ENCODE measurements around the gene GALR2. TPM values are rescaled to one million over a fixed set of nuclear protein-coding genes. Genes with fewer than 3 reads are reported as not detected.

The GALR2 gene
- total RNA-seq, 1 donor from 2014 or later, result 0.36 TPM

GRCh38 chr17:76088041-76088867, 13.7 kb downstream of the GALR2 start:
- Histone ChIP-seq H3K9me3 (ENCODE audit: insufficient read depth, low read depth, low read length) (no peaks in the 10 kb centered on the region), H4K20me1 (ENCODE audit: insufficient read depth, low read length) (peaks cover 27% of the 10 kb centered on the region), H3K9ac (ENCODE audit: low read length) (no peak overlapping the region), H3K4me1 (ENCODE audit: insufficient read depth, low read length) (no peaks in the 10 kb centered on the region), H3K4me2 (ENCODE audit: low read length) (no peak overlapping the region), H3K27ac (ENCODE audit: low read depth, low read length) (no peak overlapping the region), H3K36me3 (ENCODE audit: insufficient read depth, low read length) (peaks cover 21% of the 10 kb centered on the region), H3K79me2 (ENCODE audit: insufficient read depth, low read length) (no peaks in the 10 kb centered on the region), H3K4me3 (ENCODE audit: insufficient read depth, low read depth, low read length) (no peak overlapping the region), H2AFZ (ENCODE audit: low read depth, low read length) (no peak overlapping the region), H3K27me3 (ENCODE audit: insufficient read depth, low read length) (no peaks in the 10 kb centered on the region)
- H3K9me3 Mint-ChIP-seq (ENCODE audit: unreplicated experiment), result no peaks in the 10 kb centered on the region
- no peak overlapping the region for H3K4me3 Mint-ChIP-seq (ENCODE audit: unreplicated experiment)
- peaks cover 14% of the 10 kb centered on the region for H3K36me3 Mint-ChIP-seq (ENCODE audit: low read depth, unreplicated experiment)
- no peaks in the 10 kb centered on the region for H3K27me3 Mint-ChIP-seq (ENCODE audit: low read depth, unreplicated experiment)
- no peak for TF ChIP-seq EZH2 (IDR thresholded peaks at IDR 0.05; ENCODE audit: insufficient read depth, low read length)
- TF ChIP-seq CTCF (IDR thresholded peaks at IDR 0.05; ENCODE audit: insufficient read depth, low read depth, low read length), result no peak
- FAIRE-seq (no peak), DNase-seq (ENCODE audit: low read depth) (no peak)
- H3K27ac Mint-ChIP-seq (ENCODE audit: unreplicated experiment), result peak overlapping the region; percentile 53
- peaks cover 1% of the 10 kb centered on the region for H3K4me1 Mint-ChIP-seq (ENCODE audit: low read depth, unreplicated experiment)

GRCh38 chr17:76088868-76089576, 14.4 kb downstream of the GALR2 start:
- no peaks in the 10 kb centered on the region for H3K79me2 ChIP-seq (ENCODE audit: insufficient read depth, low read length)
- Mint-ChIP-seq H3K27ac (ENCODE audit: unreplicated experiment) (peak overlapping the region; percentile 53), H3K4me3 (ENCODE audit: unreplicated experiment) (no peak overlapping the region), H3K36me3 (ENCODE audit: low read depth, unreplicated experiment) (peaks cover 19% of the 10 kb centered on the region), H3K4me1 (ENCODE audit: low read depth, unreplicated experiment) (no peaks in the 10 kb centered on the region), H3K9me3 (ENCODE audit: unreplicated experiment) (no peaks in the 10 kb centered on the region), H3K27me3 (ENCODE audit: low read depth, unreplicated experiment) (no peaks in the 10 kb centered on the region)
- H3K36me3 ChIP-seq (ENCODE audit: insufficient read depth, low read length), result peaks cover 27% of the 10 kb centered on the region
- H3K9me3 ChIP-seq (ENCODE audit: insufficient read depth, low read depth, low read length), result no peaks in the 10 kb centered on the region
- H3K27ac ChIP-seq (ENCODE audit: low read depth, low read length), result no peak overlapping the region
- no peak overlapping the region for H3K4me3 ChIP-seq (ENCODE audit: insufficient read depth, low read depth, low read length)
- FAIRE-seq (no peak), DNase-seq (ENCODE audit: low read depth) (no peak)
- peaks cover 35% of the 10 kb centered on the region for H4K20me1 ChIP-seq (ENCODE audit: insufficient read depth, low read length)
- TF ChIP-seq EZH2 (IDR thresholded peaks at IDR 0.05; ENCODE audit: insufficient read depth, low read length) (no peak), CTCF (IDR thresholded peaks at IDR 0.05; ENCODE audit: insufficient read depth, low read depth, low read length) (no peak)
- no peak overlapping the region for H2AFZ ChIP-seq (ENCODE audit: low read depth, low read length)
- H3K9ac ChIP-seq (ENCODE audit: low read length), result no peak overlapping the region
- no peak overlapping the region for H3K4me2 ChIP-seq (ENCODE audit: low read length)
- H3K27me3 ChIP-seq (ENCODE audit: insufficient read depth, low read length), result no peaks in the 10 kb centered on the region
- no peaks in the 10 kb centered on the region for H3K4me1 ChIP-seq (ENCODE audit: insufficient read depth, low read length)
